Tibial nerve (tissue), 4 donors: ENCODE measurements around the gene SGTA. TPM values are rescaled to one million over a fixed set of nuclear protein-coding genes. Genes with fewer than 3 reads are reported as not detected.

Experiments used
- DNase-seq, 2 donors: peaks; one replicate each; pipeline ENCODE4 v3.0.0-alpha.2; 2019; ENCODE audit warnings: low spot score in 2 of 2
- H3K27ac ChIP-seq, 4 donors: fragments of 200-600 bp; sonication (generic) in 3 of 4; one replicate each; pipeline ENCODE4 v1.5.1; 2017 to 2019; ENCODE audit warnings: mild to moderate bottlenecking in 1 of 4
- H3K27me3 ChIP-seq, 2 donors: fragments of 200-600 bp; sonication (generic) in 1 of 2; one replicate each; pipeline versions ENCODE4 v1.5.1 to v1.6.0; 2017 to 2019
- H3K36me3 ChIP-seq, 3 donors: fragments of 200-600 bp; sonication (generic); one replicate each; pipeline ENCODE4 v1.5.1; 2018 to 2019
- H3K4me1 ChIP-seq, 4 donors: fragments of 200-600 bp; sonication (generic) in 3 of 4; one replicate each; pipeline ENCODE4 v1.5.1; 2017 to 2019
- H3K4me3 ChIP-seq, 4 donors: fragments of 200-600 bp; sonication (generic) in 3 of 4; one replicate each; pipeline ENCODE4 v1.5.1; 2017 to 2019; ENCODE audit warnings: mild to moderate bottlenecking in 1 of 4, moderate library complexity in 1 of 4
- H3K9me3 ChIP-seq, 4 donors: fragments of 200-600 bp; sonication (generic) in 3 of 4; one replicate each; pipeline ENCODE4 v1.5.1; 2017 to 2019
- EP300 ChIP-seq, 2 donors: sonication (generic); formaldehyde crosslinking; IDR thresholded peaks; one replicate each; pipeline ENCODE4 v1.6.1; 2017; ENCODE audit warnings: antibody characterized with exemption in 2 of 2, mild to moderate bottlenecking in 1 of 2
- POLR2A ChIP-seq, 2 donors: fragments of 450-650 bp; IDR thresholded peaks; one replicate each; pipeline ENCODE4 v1.6.1; 2017; ENCODE audit warnings: antibody characterized with exemption in 2 of 2, mild to moderate bottlenecking in 2 of 2, moderate library complexity in 2 of 2
- WGBS, 2 donors: methylation state at CpG; one replicate each; pipeline ENCODE4 v1.1.5; 2018; 5-methylcytosine and 5-hydroxymethylcytosine counted together
- total RNA-seq, 4 donors: library from RNA; depleted of rRNA; stranded (reverse); fragments of >200 nt; gene quantifications; one replicate each; pipeline ENCODE4 v1.1.0, GENCODE V29; 2016
- TF ChIP-seq, protein P1 (sequence below), 5 experiments: fragments of 200-600 bp in 3 of 5; fragments of 450-650 bp in 2 of 5; sonication (generic) in 3 of 5; IDR thresholded peaks; one replicate each; pipeline ENCODE4 v1.5.1; 2016 to 2019; ENCODE audit warnings: antibody characterized with exemption in 5 of 5, mild to moderate bottlenecking in 3 of 5, moderate library complexity in 2 of 5

SGTA gene
- total RNA-seq, 4 donors from 2014 or later, result 40.2 to 47.6 (median 44.9) TPM

DNA sequence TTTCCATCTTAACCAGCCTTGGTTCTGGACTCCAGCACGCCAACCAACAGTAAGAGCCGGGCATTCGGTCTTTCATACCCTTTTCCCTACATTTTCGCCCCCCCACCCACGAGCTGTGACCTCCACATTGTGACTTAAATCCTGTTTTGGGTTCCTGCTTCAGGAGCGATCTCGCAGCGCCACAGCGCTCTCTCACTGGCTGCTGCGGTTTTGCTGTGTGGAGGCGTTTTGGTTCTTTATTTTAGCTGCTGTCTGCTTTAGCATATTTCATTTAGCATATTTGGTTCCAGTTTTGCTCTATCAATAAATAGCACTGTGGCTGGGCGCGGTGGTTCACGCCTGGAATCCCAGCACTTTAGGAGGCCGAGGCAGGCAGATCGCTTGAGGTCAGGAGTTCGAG, 23.7 kb downstream of the SGTA start:
- peaks cover 5 to 99% (median 10%) of the 10 kb centered on the region in 3 donors for H3K36me3 ChIP-seq
- no peaks in the 10 kb centered on the region for H3K9me3 ChIP-seq
- no peak overlapping the region for H3K4me3 ChIP-seq
- TF ChIP-seq EP300 (IDR thresholded peaks at IDR 0.05) (no peak), POLR2A (IDR thresholded peaks at IDR 0.05) (no peak)
- TF ChIP-seq, protein P1, sequence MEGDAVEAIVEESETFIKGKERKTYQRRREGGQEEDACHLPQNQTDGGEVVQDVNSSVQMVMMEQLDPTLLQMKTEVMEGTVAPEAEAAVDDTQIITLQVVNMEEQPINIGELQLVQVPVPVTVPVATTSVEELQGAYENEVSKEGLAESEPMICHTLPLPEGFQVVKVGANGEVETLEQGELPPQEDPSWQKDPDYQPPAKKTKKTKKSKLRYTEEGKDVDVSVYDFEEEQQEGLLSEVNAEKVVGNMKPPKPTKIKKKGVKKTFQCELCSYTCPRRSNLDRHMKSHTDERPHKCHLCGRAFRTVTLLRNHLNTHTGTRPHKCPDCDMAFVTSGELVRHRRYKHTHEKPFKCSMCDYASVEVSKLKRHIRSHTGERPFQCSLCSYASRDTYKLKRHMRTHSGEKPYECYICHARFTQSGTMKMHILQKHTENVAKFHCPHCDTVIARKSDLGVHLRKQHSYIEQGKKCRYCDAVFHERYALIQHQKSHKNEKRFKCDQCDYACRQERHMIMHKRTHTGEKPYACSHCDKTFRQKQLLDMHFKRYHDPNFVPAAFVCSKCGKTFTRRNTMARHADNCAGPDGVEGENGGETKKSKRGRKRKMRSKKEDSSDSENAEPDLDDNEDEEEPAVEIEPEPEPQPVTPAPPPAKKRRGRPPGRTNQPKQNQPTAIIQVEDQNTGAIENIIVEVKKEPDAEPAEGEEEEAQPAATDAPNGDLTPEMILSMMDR (IDR thresholded peaks at IDR 0.05), result no peak
- H3K27ac ChIP-seq, result no peak overlapping the region
- H3K4me1 ChIP-seq, result no peaks in the 10 kb centered on the region
- no peaks in the 10 kb centered on the region for H3K27me3 ChIP-seq
- WGBS, 2 donors, result 82 to 88% methylated on average over 17 of the region's 17 CpGs
- DNase-seq, result no peak

DNA sequence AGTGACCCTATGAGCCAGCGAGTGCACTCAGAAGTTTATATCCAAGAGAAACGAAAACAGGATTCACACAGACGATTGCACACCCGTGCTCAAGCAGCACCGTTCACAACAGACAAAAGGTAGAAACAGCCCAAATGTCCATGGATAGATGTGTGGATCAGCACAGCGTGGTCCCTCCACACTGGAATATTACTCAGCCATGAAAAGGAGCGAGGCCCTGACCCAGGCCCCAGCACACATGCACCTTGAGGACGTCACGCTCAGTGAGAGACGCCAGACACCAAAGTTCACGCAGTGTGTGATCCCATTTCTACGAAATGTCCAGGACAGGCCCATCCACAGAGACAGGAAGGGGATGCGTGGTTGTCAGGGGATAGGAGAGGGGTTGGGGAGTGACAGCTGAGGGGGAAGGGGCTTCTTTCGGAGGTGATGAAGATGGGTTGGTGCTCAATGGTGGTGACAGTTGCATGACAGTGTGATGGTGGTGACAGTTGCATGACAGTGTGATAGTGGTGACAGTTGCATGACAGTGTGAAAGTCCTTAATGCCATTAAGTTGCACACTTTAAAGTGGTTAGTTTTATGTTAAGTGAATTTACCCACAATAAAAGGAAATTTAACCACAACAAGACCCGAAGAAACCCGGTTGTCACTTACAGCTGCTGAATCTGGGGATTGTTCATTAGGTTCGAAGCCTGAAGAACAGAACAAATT, 24.3 kb downstream of the SGTA start:
- no peak overlapping the region for H3K27ac ChIP-seq
- TF ChIP-seq POLR2A (IDR thresholded peaks at IDR 0.05) (no peak), EP300 (IDR thresholded peaks at IDR 0.05) (no peak)
- TF ChIP-seq, protein P1 (IDR thresholded peaks at IDR 0.05), result no peak
- H3K4me1 ChIP-seq, result no peaks in the 10 kb centered on the region
- H3K27me3 ChIP-seq, result no peaks in the 10 kb centered on the region
- peaks cover 5 to 99% (median 10%) of the 10 kb centered on the region in 3 donors for H3K36me3 ChIP-seq
- DNase-seq, result no peak
- 89 to 94% methylated on average over 17 of the region's 17 CpGs for WGBS, 2 donors
- H3K9me3 ChIP-seq, result no peaks in the 10 kb centered on the region
- no peak overlapping the region for H3K4me3 ChIP-seq

DNA sequence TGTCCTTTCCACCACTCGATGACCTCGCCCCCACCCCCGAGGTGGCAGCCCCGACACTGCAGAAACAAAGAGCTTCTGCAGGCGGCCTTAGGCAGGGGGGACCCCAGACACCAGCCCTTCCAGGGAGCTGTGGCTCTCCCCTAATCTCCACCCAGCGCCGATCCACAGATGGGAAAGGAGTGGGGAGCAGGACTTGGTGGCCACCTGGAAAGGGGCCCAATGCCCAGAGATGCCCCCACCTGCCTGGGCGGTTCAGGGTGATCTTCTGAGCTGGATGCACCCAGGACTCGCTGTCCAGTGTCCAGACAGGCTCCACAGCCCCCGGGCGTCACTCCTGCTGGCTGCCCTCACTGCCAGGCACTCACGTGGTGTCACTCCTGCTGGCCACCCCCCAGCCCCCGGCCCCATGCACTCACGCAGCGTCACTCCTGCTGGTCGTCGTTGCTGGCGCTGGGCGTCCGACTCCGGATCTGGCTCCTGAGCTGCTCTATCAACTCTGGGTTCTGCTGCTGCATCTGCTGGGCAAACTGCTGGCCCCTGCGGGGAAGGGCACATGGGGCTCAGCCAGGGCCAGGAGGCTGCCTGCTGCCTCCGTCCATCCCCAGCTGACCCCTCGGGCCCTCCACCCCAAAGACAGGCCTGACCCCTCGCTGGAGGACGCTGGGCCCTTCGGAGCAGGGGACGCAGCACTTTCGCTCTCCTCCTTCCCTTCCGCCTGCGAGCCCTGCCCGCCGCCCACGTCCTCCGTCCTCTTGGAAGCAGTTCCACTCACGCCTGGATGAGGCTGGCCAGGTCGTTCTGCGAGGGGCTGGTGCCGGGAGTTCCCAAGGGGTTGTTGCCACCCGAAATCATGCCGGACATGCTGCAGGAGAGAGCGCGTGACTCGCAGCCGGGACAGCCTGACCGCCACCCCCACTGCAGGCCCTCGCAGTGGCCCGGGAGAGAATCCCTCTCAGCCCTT, 25.9 kb downstream of the SGTA start:
- H3K27ac ChIP-seq, result no peak overlapping the region
- peaks cover 5 to 95% (median 10%) of the 10 kb centered on the region in 3 donors for H3K36me3 ChIP-seq
- no peaks in the 10 kb centered on the region for H3K4me1 ChIP-seq
- WGBS, 2 donors, result 89 to 92% methylated on average over 47 to 48 of the region's 48 CpGs
- H3K4me3 ChIP-seq, result no peak overlapping the region
- H3K9me3 ChIP-seq, result no peaks in the 10 kb centered on the region
- no peak for TF ChIP-seq POLR2A (IDR thresholded peaks at IDR 0.05)
- TF ChIP-seq EP300 (IDR thresholded peaks at IDR 0.05), result no peak
- TF ChIP-seq, protein P1 (IDR thresholded peaks at IDR 0.05), result no peak
- no peak for DNase-seq
- no peaks in the 10 kb centered on the region for H3K27me3 ChIP-seq

GRCh38 chr19:2756477-2756876, 26.6 kb downstream of the SGTA start:
- TF ChIP-seq, protein P1 (IDR thresholded peaks at IDR 0.05), result no peak
- TF ChIP-seq POLR2A (IDR thresholded peaks at IDR 0.05) (no peak), EP300 (IDR thresholded peaks at IDR 0.05) (no peak)
- DNase-seq, result no peak
- no peaks in the 10 kb centered on the region for H3K9me3 ChIP-seq
- 75 to 77% methylated on average over 8 of the region's 8 CpGs for WGBS, 2 donors
- no peak overlapping the region for H3K4me3 ChIP-seq
- no peaks in the 10 kb centered on the region for H3K4me1 ChIP-seq
- no peaks in the 10 kb centered on the region for H3K27me3 ChIP-seq
- peaks cover 5 to 87% (median 10%) of the 10 kb centered on the region in 3 donors for H3K36me3 ChIP-seq
- no peak overlapping the region for H3K27ac ChIP-seq

GRCh38 chr19:2755811-2756210, 27.3 kb downstream of the SGTA start:
- TF ChIP-seq POLR2A (IDR thresholded peaks at IDR 0.05) (no peak), EP300 (IDR thresholded peaks at IDR 0.05) (no peak)
- TF ChIP-seq, protein P1 (IDR thresholded peaks at IDR 0.05), result no peak
- no peak overlapping the region for H3K4me3 ChIP-seq
- H3K36me3 ChIP-seq, result peaks cover 5 to 81% (median 5%) of the 10 kb centered on the region in 3 donors
- no peaks in the 10 kb centered on the region for H3K27me3 ChIP-seq
- DNase-seq, result no peak
- no peaks in the 10 kb centered on the region for H3K9me3 ChIP-seq
- 91 to 92% methylated on average over 16 of the region's 16 CpGs for WGBS, 2 donors
- no peak overlapping the region for H3K27ac ChIP-seq
- no peaks in the 10 kb centered on the region for H3K4me1 ChIP-seq
